Trophoblast cell (in vitro differentiated cells and primary cell): Measurements from ENCODE around the gene HNF1B.
"Not testable (repeated sequence)": the region's sequence is repeated elsewhere in the genome, so short reads cannot be mapped to it uniquely, and the experiment has no call there.

Experiments
- DNase-seq, 2 donors: peaks; one replicate each; pipeline ENCODE4 v3.0.0-alpha.2; 2016
- H2AFZ ChIP-seq: 2 replicates; pipeline ENCODE4 v1.6.1; 2013; ENCODE audit warnings: low read length, moderate library complexity, mild to moderate bottlenecking; ENCODE audit not compliant: insufficient read depth, poor library complexity
- H2AK5ac ChIP-seq: 2 replicates; pipeline ENCODE4 v1.6.1; 2013; ENCODE audit warnings: mild to moderate bottlenecking, low read length
- H2BK120ac ChIP-seq: 2 replicates; pipeline ENCODE4 v1.6.1; 2013; ENCODE audit warnings: low read length, mild to moderate bottlenecking, moderate library complexity; ENCODE audit not compliant: insufficient read depth, poor library complexity
- H2BK12ac ChIP-seq: 2 replicates; pipeline ENCODE4 v1.6.1; 2013; ENCODE audit warnings: mild to moderate bottlenecking, low read length, moderate library complexity
- H2BK5ac ChIP-seq: 2 replicates; pipeline ENCODE4 v1.6.1; 2013; ENCODE audit warnings: low read length, low read depth, moderate library complexity, mild to moderate bottlenecking; ENCODE audit not compliant: poor library complexity
- H3K14ac ChIP-seq: 2 replicates; pipeline ENCODE4 v1.6.1; 2013; ENCODE audit warnings: mild to moderate bottlenecking, low read length
- H3K18ac ChIP-seq: 2 replicates; pipeline ENCODE4 v1.6.1; 2013; ENCODE audit warnings: mild to moderate bottlenecking, low read length
- H3K23ac ChIP-seq: 2 replicates; pipeline ENCODE4 v1.6.1; 2013; ENCODE audit warnings: low read length
- H3K27ac ChIP-seq: 2 replicates; pipeline ENCODE4 v1.5.1; 2013; ENCODE audit warnings: low read depth, mild to moderate bottlenecking, inconsistent platforms, low read length, moderate library complexity
- H3K27me3 ChIP-seq: 2 replicates; pipeline ENCODE4 v1.6.1; 2013; ENCODE audit warnings: inconsistent platforms, mild to moderate bottlenecking, low read length, moderate library complexity; ENCODE audit not compliant: insufficient read depth
- H3K36me3 ChIP-seq, 2 experiments: 1 replicate in 1 of 2; 2 replicates in 1 of 2; pipeline ENCODE4 v1.6.1; 2013; ENCODE audit warnings: low read length in 2 of 2, mild to moderate bottlenecking in 2 of 2, moderate library complexity in 1 of 2; ENCODE audit not compliant: insufficient read depth in 2 of 2, control insufficient read depth in 1 of 2
- H3K4ac ChIP-seq: 2 replicates; pipeline ENCODE4 v1.6.1; 2013; ENCODE audit warnings: low read depth, mild to moderate bottlenecking, low read length, moderate library complexity
- H3K4me1 ChIP-seq, 2 experiments: 1 replicate in 1 of 2; 2 replicates in 1 of 2; pipeline ENCODE4 v1.6.1; 2013; ENCODE audit warnings: low read length in 2 of 2, mild to moderate bottlenecking in 2 of 2, moderate library complexity in 1 of 2; ENCODE audit not compliant: insufficient read depth in 2 of 2, control insufficient read depth in 1 of 2
- H3K4me2 ChIP-seq: 2 replicates; pipeline ENCODE4 v1.6.1; 2013; ENCODE audit warnings: inconsistent platforms, mild to moderate bottlenecking, low read length, moderate library complexity
- H3K4me3 ChIP-seq: 2 replicates; pipeline ENCODE4 v1.5.1; 2013; ENCODE audit warnings: mild to moderate bottlenecking, low read depth, low read length, inconsistent platforms
- H3K79me1 ChIP-seq: one replicate; pipeline ENCODE4 v1.6.1; 2013; ENCODE audit warnings: low read length
- H3K79me2 ChIP-seq: 2 replicates; pipeline ENCODE4 v1.6.1; 2013; ENCODE audit warnings: low read length, mild to moderate bottlenecking; ENCODE audit not compliant: control insufficient read depth, insufficient read depth, poor library complexity
- H3K9ac ChIP-seq: 2 replicates; pipeline ENCODE4 v1.6.1; 2013; ENCODE audit warnings: mild to moderate bottlenecking, low read length
- H3K9me3 ChIP-seq: 2 replicates; pipeline ENCODE4 v1.6.1; 2013; ENCODE audit warnings: low read depth, mild to moderate bottlenecking, control low read depth, inconsistent platforms, low read length; ENCODE audit not compliant: insufficient read depth
- H4K12ac ChIP-seq: 2 replicates; pipeline ENCODE4 v1.6.1; 2013; ENCODE audit warnings: low read depth, mild to moderate bottlenecking, low read length, moderate library complexity
- H4K8ac ChIP-seq: 2 replicates; pipeline ENCODE4 v1.6.1; 2013; ENCODE audit warnings: low read depth, mild to moderate bottlenecking, low read length, moderate library complexity
- H4K91ac ChIP-seq: one replicate; pipeline ENCODE4 v1.6.1; 2013; ENCODE audit warnings: low read depth, mild to moderate bottlenecking, low read length, moderate library complexity
- WGBS: extraction: QIAGEN DNeasy Blood & Tissue Kit; methylation state at CpG from one replicate; pipeline ENCODE4 v1.1.7; 2013; ENCODE audit warnings: missing lambda C conversion rate; ENCODE audit not compliant: insufficient read length, insufficient coverage; ENCODE audit errors: extremely low coverage; 5-methylcytosine and 5-hydroxymethylcytosine counted together

The HNF1B gene

DNA sequence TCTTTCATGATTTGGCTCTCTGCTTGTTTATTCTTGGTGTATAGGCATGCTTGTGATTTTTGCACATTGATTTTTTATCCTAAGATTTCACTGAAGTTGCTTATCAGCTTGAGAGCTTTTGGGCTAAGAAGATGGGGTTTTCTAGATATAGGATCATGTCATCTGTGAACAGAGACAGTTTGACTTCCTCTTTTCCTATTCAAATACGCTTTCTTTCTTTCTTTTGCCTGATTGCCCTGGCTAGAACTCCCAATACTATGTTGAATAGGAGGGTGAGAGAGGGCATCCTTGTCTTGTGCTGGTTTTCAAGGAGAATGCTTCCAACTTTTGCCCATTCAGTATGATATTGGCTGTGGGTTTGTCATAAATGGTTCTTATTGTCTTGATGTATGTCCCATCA is 37.6 kb upstream of the HNF1B start:
- not testable (repeated sequence) for H3K79me1 ChIP-seq, H2BK120ac ChIP-seq, H2AFZ ChIP-seq, H3K14ac ChIP-seq, H3K18ac ChIP-seq, H3K23ac ChIP-seq, H3K27me3 ChIP-seq, H3K9me3 ChIP-seq, DNase-seq, H4K8ac ChIP-seq, H2BK5ac ChIP-seq, H4K91ac ChIP-seq, H3K4me3 ChIP-seq, H3K9ac ChIP-seq, H3K36me3 ChIP-seq, H2BK12ac ChIP-seq, H4K12ac ChIP-seq, H3K4ac ChIP-seq, H3K4me2 ChIP-seq, H3K79me2 ChIP-seq, H3K27ac ChIP-seq, H2AK5ac ChIP-seq, H3K4me1 ChIP-seq
- WGBS = no CpG with 5 or more reads among the region's 1 CpG

- H4K91ac ChIP-seq = no peak overlapping the region
- no peak overlapping the region for H3K23ac ChIP-seq
- DNase-seq = no peak
- H3K79me2 ChIP-seq = no peaks in the 10 kb centered on the region
- no peak overlapping the region for H3K14ac ChIP-seq
- H2AK5ac ChIP-seq = no peak overlapping the region
- H3K27me3 ChIP-seq = no peaks in the 10 kb centered on the region
- H3K4me2 ChIP-seq = no peak overlapping the region
- no peak overlapping the region for H3K18ac ChIP-seq
- H3K27ac ChIP-seq = no peak overlapping the region
- no peaks in the 10 kb centered on the region for H3K79me1 ChIP-seq
- H2AFZ ChIP-seq = no peak overlapping the region
- no peak overlapping the region for H3K4me3 ChIP-seq
- no peak overlapping the region for H2BK120ac ChIP-seq
- H3K9me3 ChIP-seq = no peaks in the 10 kb centered on the region
- H4K12ac ChIP-seq = no peak overlapping the region
- no peak overlapping the region for H4K8ac ChIP-seq
- no peak overlapping the region for H3K9ac ChIP-seq
- no peaks in the 10 kb centered on the region for H3K36me3 ChIP-seq
- WGBS = no CpG with 5 or more reads among the region's 2 CpGs
- no peak overlapping the region for H3K4ac ChIP-seq
- H2BK12ac ChIP-seq = no peak overlapping the region
- H3K4me1 ChIP-seq = no peaks in the 10 kb centered on the region
- H2BK5ac ChIP-seq = no peak overlapping the region
Measured at GRCh38 chr17:37781451-37781850, 36.6 kb upstream of the HNF1B start.

DNA sequence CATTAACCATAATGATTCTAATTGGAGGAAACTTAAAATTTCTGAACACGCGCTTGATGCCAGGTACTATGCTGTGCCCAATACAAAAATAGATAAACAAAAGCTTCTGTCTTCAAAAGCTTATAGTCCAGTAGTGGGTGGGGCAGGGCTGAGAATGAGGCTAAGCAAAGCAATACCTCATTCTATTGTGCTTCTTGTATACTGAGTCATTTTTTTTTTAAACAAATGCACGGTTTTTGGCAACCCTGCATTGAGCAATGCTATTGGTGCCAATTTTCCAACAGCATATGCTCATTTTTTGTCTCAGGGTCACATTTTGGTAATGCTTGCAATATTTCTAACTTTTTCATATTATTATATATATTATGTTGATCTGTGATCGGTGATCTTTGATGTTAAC is 34.7 kb upstream of the HNF1B start:
- no peaks in the 10 kb centered on the region for H3K9me3 ChIP-seq
- H3K27ac ChIP-seq = no peak overlapping the region
- no peak overlapping the region for H3K9ac ChIP-seq
- H4K12ac ChIP-seq = no peak overlapping the region
- H2BK120ac ChIP-seq = no peak overlapping the region
- H3K4me2 ChIP-seq = no peak overlapping the region
- no peak overlapping the region for H3K14ac ChIP-seq
- H2AK5ac ChIP-seq = no peak overlapping the region
- no peak overlapping the region for H3K18ac ChIP-seq
- no peak overlapping the region for H2AFZ ChIP-seq
- no peaks in the 10 kb centered on the region for H3K4me1 ChIP-seq
- H4K91ac ChIP-seq = no peak overlapping the region
- DNase-seq = peak in 1 of 2 donors; percentile 18
- no peak overlapping the region for H4K8ac ChIP-seq
- WGBS = no CpG with 5 or more reads among the region's 4 CpGs
- no peak overlapping the region for H2BK5ac ChIP-seq
- no peak overlapping the region for H3K23ac ChIP-seq
- H3K36me3 ChIP-seq = no peaks in the 10 kb centered on the region
- no peak overlapping the region for H2BK12ac ChIP-seq
- no peaks in the 10 kb centered on the region for H3K79me1 ChIP-seq
- H3K4me3 ChIP-seq = no peak overlapping the region
- H3K27me3 ChIP-seq = no peaks in the 10 kb centered on the region
- no peaks in the 10 kb centered on the region for H3K79me2 ChIP-seq
- H3K4ac ChIP-seq = no peak overlapping the region

DNA sequence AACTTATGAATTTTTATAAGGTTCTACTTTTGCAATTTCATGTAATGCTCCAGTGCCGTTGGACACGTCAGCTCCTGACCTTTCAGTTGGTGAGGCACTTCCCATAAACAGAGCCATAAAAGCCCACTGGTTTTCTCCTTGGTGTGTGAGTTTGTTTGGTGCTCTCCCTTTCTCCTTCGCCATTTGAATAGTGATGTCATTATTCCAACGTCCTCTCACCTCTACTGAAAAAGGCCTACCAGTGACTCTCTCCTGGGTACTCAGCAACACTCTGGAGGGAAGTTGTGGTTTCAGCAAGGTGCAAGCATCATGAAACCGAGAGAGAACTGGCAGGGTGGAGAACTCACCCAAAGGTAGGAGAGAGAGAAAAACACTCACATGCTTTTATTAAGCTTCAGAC is 29.6 kb upstream of the HNF1B start:
- H3K23ac ChIP-seq = no peak overlapping the region
- H3K36me3 ChIP-seq = no peaks in the 10 kb centered on the region
- no peak overlapping the region for H2BK12ac ChIP-seq
- H3K4me1 ChIP-seq = no peaks in the 10 kb centered on the region
- H3K9ac ChIP-seq = no peak overlapping the region
- no peak overlapping the region for H3K27ac ChIP-seq
- H3K14ac ChIP-seq = no peak overlapping the region
- H4K12ac ChIP-seq = no peak overlapping the region
- H2AFZ ChIP-seq = no peak overlapping the region
- no peaks in the 10 kb centered on the region for H3K27me3 ChIP-seq
- H2BK120ac ChIP-seq = no peak overlapping the region
- H3K18ac ChIP-seq = no peak overlapping the region
- H4K8ac ChIP-seq = no peak overlapping the region
- no CpG with 5 or more reads among the region's 5 CpGs for WGBS
- no peak overlapping the region for H4K91ac ChIP-seq
- no peak for DNase-seq
- H3K9me3 ChIP-seq = no peaks in the 10 kb centered on the region
- H2BK5ac ChIP-seq = no peak overlapping the region
- no peak overlapping the region for H3K4me2 ChIP-seq
- no peak overlapping the region for H3K4ac ChIP-seq
- H2AK5ac ChIP-seq = no peak overlapping the region
- H3K4me3 ChIP-seq = no peak overlapping the region
- no peaks in the 10 kb centered on the region for H3K79me1 ChIP-seq
- H3K79me2 ChIP-seq = no peaks in the 10 kb centered on the region
